Lower leg skin (tissue), 4 donors: Measurements from ENCODE around the gene SPATC1L. TPM values are rescaled to one million over a fixed set of nuclear protein-coding genes. Genes with fewer than 3 reads are reported as not detected.

Source experiments
- DNase-seq, 2 donors: peaks; one replicate each; pipeline ENCODE4 v3.0.0-alpha.2; 2019; ENCODE audit warnings: low spot score in 2 of 2
- H3K4me3 ChIP-seq: fragments of 200-600 bp; sonication (generic); 2 replicates; pipeline ENCODE4 v1.5.1; 2017; ENCODE audit warnings: mild to moderate bottlenecking, low read depth; ENCODE audit not compliant: poor library complexity, severe bottlenecking
- CTCF ChIP-seq, 3 donors: fragments of 450-650 bp; IDR thresholded peaks; one replicate each; pipeline ENCODE4 v1.5.1; 2016; ENCODE audit warnings: antibody characterized with exemption in 3 of 3, mild to moderate bottlenecking in 3 of 3, moderate library complexity in 2 of 3
- POLR2A ChIP-seq, 2 donors: fragments of 450-650 bp; IDR thresholded peaks; one replicate each; pipeline ENCODE4 v1.6.1; 2016 to 2017; ENCODE audit warnings: antibody characterized with exemption in 2 of 2, mild to moderate bottlenecking in 1 of 2, moderate library complexity in 1 of 2
- WGBS, 2 donors: methylation state at CpG; one replicate each; pipeline ENCODE4 v1.1.5; 2018; 5-methylcytosine and 5-hydroxymethylcytosine counted together
- intact Hi-C: fragments of 100-400 bp; cut with DNase I; formaldehyde crosslinking; loops from one replicate; pipeline ENCODE4 v1.15.0; 2023; ENCODE audit warnings: low total_unique reads
- total RNA-seq, 4 donors: library from RNA; depleted of rRNA; stranded (reverse); fragments of >200 nt; gene quantifications; one replicate each; pipeline ENCODE4 v1.1.0, GENCODE V29; 2016

Gene SPATC1L
- total RNA-seq, 4 donors from 2014 or later = 2.1 to 7.5 (median 4.0) TPM

- intact Hi-C loops = no loop called here
- WGBS, 2 donors = 49 to 57% methylated on average over 4 to 5 of the region's 7 CpGs
- H3K4me3 ChIP-seq = no peak overlapping the region
- TF ChIP-seq POLR2A (IDR thresholded peaks at IDR 0.05) (no peak), CTCF (IDR thresholded peaks at IDR 0.05) (no peak)
- no peak for DNase-seq
Observed at GRCh38 chr21:46135782-46136395, 48.4 kb downstream of the SPATC1L start.

- intact Hi-C loops = no loop called here
- 91 to 92% methylated on average over 70 to 82 of the region's 85 CpGs for WGBS, 2 donors
- no peak for TF ChIP-seq POLR2A (IDR thresholded peaks at IDR 0.05)
- no peak for TF ChIP-seq CTCF (IDR thresholded peaks at IDR 0.05)
- no peak overlapping the region for H3K4me3 ChIP-seq
- DNase-seq = no peak
Observed at GRCh38 chr21:46131838-46132651, 52.2 kb downstream of the SPATC1L start.

GRCh38 chr21:46131588-46131837 lies 52.7 kb downstream of the SPATC1L start:
- TF ChIP-seq CTCF (IDR thresholded peaks at IDR 0.05) (no peak), POLR2A (IDR thresholded peaks at IDR 0.05) (no peak)
- whole genome bisulfite sequencing, 2 donors = 91 to 96% methylated on average over 4 of the region's 4 CpGs
- H3K4me3 ChIP-seq = no peak overlapping the region
- no peak for DNase-seq
- intact Hi-C loops = no loop called here

- no peak overlapping the region for H3K4me3 ChIP-seq
- WGBS, 2 donors = 61 to 65% methylated on average over 16 to 22 of the region's 22 CpGs
- DNase-seq = no peak
- TF ChIP-seq CTCF (IDR thresholded peaks at IDR 0.05) (no peak), POLR2A (IDR thresholded peaks at IDR 0.05) (no peak)
- intact Hi-C loops = no loop called here
Observed at GRCh38 chr21:46130831-46131587, 53.2 kb downstream of the SPATC1L start.

- TF ChIP-seq POLR2A (IDR thresholded peaks at IDR 0.05) = no peak
- no peak for TF ChIP-seq CTCF (IDR thresholded peaks at IDR 0.05)
- H3K4me3 ChIP-seq = no peak overlapping the region
- DNase-seq = no peak
- WGBS, 2 donors = 70 to 71% methylated on average over 15 to 24 of the region's 27 CpGs
- intact Hi-C loops = no loop called here
Observed at GRCh38 chr21:46129846-46130651, 54.2 kb downstream of the SPATC1L start.
